GM12874 (cell line): ENCODE data around the gene LMX1A.

Experiments used
- CTCF ChIP-seq: IDR thresholded peaks from 2 replicates; pipeline ENCODE4 v1.5.1; 2011; ENCODE audit warnings: low read depth, mild to moderate bottlenecking, control low read depth, low read length, moderate library complexity; ENCODE audit not compliant: insufficient read depth

The LMX1A gene

GRCh38 chr1:165222580-165222979, 133.9 kb downstream of the LMX1A start:
- TF ChIP-seq CTCF, result no peak

GRCh38 chr1:165218731-165219130, 137.8 kb downstream of the LMX1A start:
- TF ChIP-seq CTCF, result no peak

GRCh38 chr1:165217958-165218357, 138.6 kb downstream of the LMX1A start:
- TF ChIP-seq CTCF, result no peak

GRCh38 chr1:165216254-165216653, 140.3 kb downstream of the LMX1A start:
- no peak for TF ChIP-seq CTCF

GRCh38 chr1:165215676-165216075, 140.8 kb downstream of the LMX1A start:
- no peak for TF ChIP-seq CTCF

- TF ChIP-seq CTCF, result no peak
Observed at GRCh38 chr1:165212229-165212628, 144.3 kb downstream of the LMX1A start.

- TF ChIP-seq CTCF, result no peak
Observed at GRCh38 chr1:165207853-165208515, 148.5 kb downstream of the LMX1A start.

- TF ChIP-seq CTCF, result no peak
Observed at GRCh38 chr1:165205145-165205544, 151.4 kb downstream of the LMX1A start.
